Activated T-helper 2 cell treated with anti-CD3 and anti-CD28 coated beads, Interferon-gamma antibody, Interleukin-2, Interleukin-4, amounts not matched to agents 10 μg/mL and 5 μg/mL and 100 μg/mL, durations not matched to agents 14 hours and 24 hours and 36 hours (primary cell): ENCODE data around the gene HS1BP3. TPM values are rescaled to one million over a fixed set of nuclear protein-coding genes. Genes with fewer than 3 reads are reported as not detected.

Experiments
- DNase-seq: peaks from one replicate; pipeline ENCODE4 v3.0.0; 2021; ENCODE audit warnings: low spot score
- H3K27ac Mint-ChIP-seq: one replicate; pipeline ENCODE4 v1.8.0; 2021; ENCODE audit warnings: mixed read lengths
- H3K27me3 Mint-ChIP-seq: one replicate; pipeline ENCODE4 v1.8.0; 2021; ENCODE audit warnings: low read depth, mixed read lengths
- H3K36me3 Mint-ChIP-seq: one replicate; pipeline ENCODE4 v1.8.0; 2021; ENCODE audit warnings: low read depth, mixed read lengths
- H3K4me1 Mint-ChIP-seq: one replicate; pipeline ENCODE4 v1.8.0; 2021; ENCODE audit warnings: low read depth, mixed read lengths
- H3K4me3 Mint-ChIP-seq: one replicate; pipeline ENCODE4 v1.8.0; 2021; ENCODE audit warnings: low read depth, mild to moderate bottlenecking, moderate library complexity, mixed read lengths
- H3K9me3 Mint-ChIP-seq: one replicate; pipeline ENCODE4 v1.8.0; 2021; ENCODE audit warnings: mixed read lengths
- intact Hi-C: fragments of 100-400 bp; cut with micrococcal nuclease; formaldehyde crosslinking; loops from one replicate; pipeline ENCODE4 v1.15.1; 2023
- total RNA-seq: library from RNA; stranded (reverse); gene quantifications from 2 replicates; pipeline ENCODE4 v1.2.3, GENCODE V29; 2022

Gene HS1BP3
- total RNA-seq, 1 donor from 2014 or later: 11.9 TPM

- H3K4me3 Mint-ChIP-seq: no peak overlapping the region
- intact Hi-C loops: loop anchor here (5.0 kb wide), 3 partner anchors 168 to 752 kb away; partner anchors contain the start of genes LAPTM4A, LDAH and TTC32
- peaks cover 15% of the 10 kb centered on the region for H3K4me1 Mint-ChIP-seq
- no peaks in the 10 kb centered on the region for H3K9me3 Mint-ChIP-seq
- H3K36me3 Mint-ChIP-seq: no peaks in the 10 kb centered on the region
- H3K27me3 Mint-ChIP-seq: peaks cover 24% of the 10 kb centered on the region
- H3K27ac Mint-ChIP-seq: no peak overlapping the region
- DNase-seq: no peak
Observed at GRCh38 chr2:20653695-20654534, 3.0 kb upstream of the HS1BP3 start.

- intact Hi-C loops: loop anchor here (5.0 kb wide), 3 partner anchors 169 to 751 kb away; partner anchors contain the start of genes LAPTM4A, LDAH and TTC32
Observed at GRCh38 chr2:20652673-20653575, 2.0 kb upstream of the HS1BP3 start.

GRCh38 chr2:20652141-20652540 lies 1.2 kb upstream of the HS1BP3 start:
- H3K4me1 Mint-ChIP-seq: peaks cover 15% of the 10 kb centered on the region
- no peaks in the 10 kb centered on the region for H3K36me3 Mint-ChIP-seq
- no peak for DNase-seq
- no peaks in the 10 kb centered on the region for H3K9me3 Mint-ChIP-seq
- intact Hi-C loops: loop anchor here (5.0 kb wide), 3 partner anchors 170 to 750 kb away; partner anchors contain the start of genes LAPTM4A, LDAH and TTC32
- no peak overlapping the region for H3K27ac Mint-ChIP-seq
- no peak overlapping the region for H3K4me3 Mint-ChIP-seq
- peaks cover 16% of the 10 kb centered on the region for H3K27me3 Mint-ChIP-seq

More at GRCh38 chr2:20652673-20653575, 2.0 kb upstream of the HS1BP3 start:
- Mint-ChIP-seq H3K9me3 (no peaks in the 10 kb centered on the region), H3K27ac (no peak overlapping the region), H3K27me3 (peaks cover 19% of the 10 kb centered on the region), H3K36me3 (no peaks in the 10 kb centered on the region), H3K4me1 (peaks cover 15% of the 10 kb centered on the region), H3K4me3 (no peak overlapping the region)
- no peak for DNase-seq

DNA sequence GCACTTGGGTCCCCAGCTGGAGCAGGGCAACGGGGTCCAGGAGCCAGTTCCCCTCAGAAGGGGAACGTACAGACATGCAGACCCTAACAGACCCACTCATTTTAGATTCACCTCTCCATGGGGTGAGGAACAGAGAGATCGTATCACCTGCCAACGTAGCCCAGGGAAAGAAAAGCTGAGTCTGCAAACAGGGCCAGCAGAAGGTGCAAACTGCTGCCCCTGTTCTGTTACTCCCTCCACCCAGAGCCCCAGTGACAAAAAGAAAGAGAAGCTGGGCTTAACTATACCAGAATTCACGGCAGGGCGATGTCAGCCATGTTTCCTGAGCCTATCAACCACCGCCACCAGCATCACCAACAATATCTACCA lies 817 bp upstream of the HS1BP3 start:
- peaks cover 15% of the 10 kb centered on the region for H3K4me1 Mint-ChIP-seq
- H3K27ac Mint-ChIP-seq: no peak overlapping the region
- peak overlapping the region; percentile 78 for H3K4me3 Mint-ChIP-seq
- intact Hi-C loops: loop anchor here (1.0 to 5.0 kb wide), 5 partner anchors 171 to 749 kb away; partner anchors contain the start of genes LAPTM4A, LDAH, PUM2 and RHOB
- no peaks in the 10 kb centered on the region for H3K9me3 Mint-ChIP-seq
- no peak for DNase-seq
- no peaks in the 10 kb centered on the region for H3K36me3 Mint-ChIP-seq
- peaks cover 15% of the 10 kb centered on the region for H3K27me3 Mint-ChIP-seq

GRCh38 chr2:20650393-20650876 lies 463 bp downstream of the HS1BP3 start:
- H3K9me3 Mint-ChIP-seq: no peaks in the 10 kb centered on the region
- intact Hi-C loops: loop anchor here (2.0 to 5.0 kb wide), 4 partner anchors 172 to 748 kb away; partner anchors contain the start of genes LAPTM4A, LDAH, PUM2 and TTC32
- H3K4me1 Mint-ChIP-seq: peaks cover 15% of the 10 kb centered on the region
- H3K27me3 Mint-ChIP-seq: peaks cover 8% of the 10 kb centered on the region
- peak overlapping the region; percentile 39 for H3K27ac Mint-ChIP-seq
- no peaks in the 10 kb centered on the region for H3K36me3 Mint-ChIP-seq
- H3K4me3 Mint-ChIP-seq: peak overlapping the region; percentile 87
- peak; percentile 29 for DNase-seq

- peaks cover 4% of the 10 kb centered on the region for H3K27me3 Mint-ChIP-seq
- intact Hi-C loops: loop anchor here (2.0 to 5.0 kb wide), 4 partner anchors 172 to 748 kb away; partner anchors contain the start of genes LAPTM4A, LDAH, PUM2 and TTC32
- no peak overlapping the region for H3K27ac Mint-ChIP-seq
- no peaks in the 10 kb centered on the region for H3K36me3 Mint-ChIP-seq
- peaks cover 15% of the 10 kb centered on the region for H3K4me1 Mint-ChIP-seq
- no peak for DNase-seq
- no peaks in the 10 kb centered on the region for H3K9me3 Mint-ChIP-seq
- peak overlapping the region; percentile 87 for H3K4me3 Mint-ChIP-seq
Observed at GRCh38 chr2:20649976-20650375, 922 bp downstream of the HS1BP3 start.

- Mint-ChIP-seq H3K27ac (no peak overlapping the region), H3K9me3 (no peaks in the 10 kb centered on the region), H3K36me3 (no peaks in the 10 kb centered on the region), H3K4me3 (peak overlapping the region; percentile 87), H3K27me3 (peaks cover 2% of the 10 kb centered on the region), H3K4me1 (peaks cover 15% of the 10 kb centered on the region)
- intact Hi-C loops: no loop called here
- DNase-seq: no peak
Observed at GRCh38 chr2:20649576-20649975, 1.3 kb downstream of the HS1BP3 start.

DNA sequence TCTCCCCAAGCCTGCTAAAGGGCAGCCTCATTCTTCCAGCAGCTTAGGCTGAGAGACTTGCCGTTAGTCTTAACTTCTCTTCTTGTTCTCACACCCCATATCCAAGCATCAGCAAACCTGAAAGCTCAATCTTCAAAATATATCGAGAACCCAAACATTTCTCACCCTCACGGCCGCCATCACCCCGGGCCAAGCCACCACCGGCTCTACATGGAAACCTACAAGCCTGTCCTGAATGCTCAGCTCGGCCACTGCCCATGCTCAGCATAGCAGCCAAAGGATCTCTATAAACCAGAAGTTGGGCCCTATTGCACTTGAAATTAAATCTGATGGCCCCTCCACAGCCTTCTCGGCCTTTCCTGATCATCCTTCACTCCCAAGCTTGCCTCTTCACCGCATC lies 2.1 kb downstream of the HS1BP3 start:
- H3K4me3 Mint-ChIP-seq: no peak overlapping the region
- no peak overlapping the region for H3K27ac Mint-ChIP-seq
- no peaks in the 10 kb centered on the region for H3K9me3 Mint-ChIP-seq
- DNase-seq: no peak
- H3K36me3 Mint-ChIP-seq: no peaks in the 10 kb centered on the region
- H3K4me1 Mint-ChIP-seq: peaks cover 15% of the 10 kb centered on the region
- H3K27me3 Mint-ChIP-seq: no peaks in the 10 kb centered on the region
- intact Hi-C loops: no loop called here

GRCh38 chr2:20648206-20648605 lies 2.7 kb downstream of the HS1BP3 start:
- Mint-ChIP-seq H3K27me3 (no peaks in the 10 kb centered on the region), H3K4me3 (no peak overlapping the region), H3K27ac (no peak overlapping the region), H3K9me3 (no peaks in the 10 kb centered on the region), H3K36me3 (no peaks in the 10 kb centered on the region), H3K4me1 (peaks cover 15% of the 10 kb centered on the region)
- DNase-seq: no peak
- intact Hi-C loops: no loop called here

DNA sequence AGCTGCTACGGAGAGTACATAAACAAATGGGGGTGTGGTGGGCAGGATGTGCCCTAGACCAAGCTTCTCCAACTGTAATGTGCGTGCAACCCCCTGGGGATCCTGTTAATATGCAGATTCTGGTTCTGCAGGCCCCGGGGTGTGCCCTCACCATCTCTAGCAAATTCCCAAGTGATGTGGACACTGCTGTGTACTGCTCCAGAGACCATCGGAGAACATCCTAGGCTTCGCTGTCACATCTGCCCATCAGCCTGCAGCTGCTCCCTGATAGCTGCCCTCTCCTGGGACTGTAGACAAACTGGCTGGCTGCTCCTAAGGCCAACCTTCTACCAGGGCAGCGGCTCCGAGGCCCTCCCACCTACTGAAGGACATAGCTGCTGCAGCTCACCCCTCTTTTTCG lies 3.2 kb downstream of the HS1BP3 start:
- intact Hi-C loops: no loop called here
- H3K27me3 Mint-ChIP-seq: no peaks in the 10 kb centered on the region
- H3K27ac Mint-ChIP-seq: no peak overlapping the region
- DNase-seq: no peak
- H3K36me3 Mint-ChIP-seq: no peaks in the 10 kb centered on the region
- no peaks in the 10 kb centered on the region for H3K9me3 Mint-ChIP-seq
- peaks cover 15% of the 10 kb centered on the region for H3K4me1 Mint-ChIP-seq
- no peak overlapping the region for H3K4me3 Mint-ChIP-seq

GRCh38 chr2:20647211-20647610 lies 3.7 kb downstream of the HS1BP3 start:
- DNase-seq: no peak
- Mint-ChIP-seq H3K4me3 (no peak overlapping the region), H3K36me3 (no peaks in the 10 kb centered on the region), H3K9me3 (no peaks in the 10 kb centered on the region), H3K4me1 (peaks cover 15% of the 10 kb centered on the region), H3K27me3 (no peaks in the 10 kb centered on the region), H3K27ac (no peak overlapping the region)
- intact Hi-C loops: no loop called here

DNA sequence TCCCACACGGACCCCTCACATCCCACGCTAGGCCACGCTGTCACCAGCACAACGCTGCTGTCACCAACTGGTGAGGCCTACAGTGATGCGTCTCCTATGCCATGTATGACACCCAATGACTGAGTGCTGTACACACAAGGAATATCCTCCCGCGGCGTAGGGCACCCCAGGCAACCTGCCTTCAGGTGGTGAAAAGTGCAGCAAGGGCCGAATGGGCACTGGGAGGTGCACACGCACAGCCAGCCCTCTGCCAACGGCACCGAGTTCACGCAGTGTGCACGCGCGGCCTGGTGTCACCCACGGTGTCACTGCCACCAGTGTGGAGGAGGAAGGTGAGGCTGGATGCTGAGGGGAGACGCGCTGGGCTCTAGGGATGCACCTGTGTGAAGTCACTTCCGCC lies 4.5 kb downstream of the HS1BP3 start:
- DNase-seq: no peak
- Mint-ChIP-seq H3K27me3 (no peaks in the 10 kb centered on the region), H3K27ac (no peak overlapping the region), H3K9me3 (no peaks in the 10 kb centered on the region), H3K4me1 (peaks cover 13% of the 10 kb centered on the region), H3K4me3 (no peak overlapping the region), H3K36me3 (no peaks in the 10 kb centered on the region)
- intact Hi-C loops: no loop called here
